Osteocyte (in vitro differentiated cells): Measurements from ENCODE around the gene TMEM175. TPM values are rescaled to one million over a fixed set of nuclear protein-coding genes. Genes with fewer than 3 reads are reported as not detected.
"Not testable (repeated sequence)": the region's sequence is repeated elsewhere in the genome, so short reads cannot be mapped to it uniquely, and the experiment has no call there.

ENCODE experiments used
- DNase-seq: peaks from one replicate; pipeline ENCODE4 v3.0.0; 2021; ENCODE audit warnings: mixed read lengths; ENCODE audit not compliant: unreplicated experiment; ENCODE audit errors: extremely low spot score
- H3K27ac Mint-ChIP-seq: one replicate; pipeline ENCODE4 v1.8.0; 2021; ENCODE audit warnings: mild to moderate bottlenecking, mixed read lengths; ENCODE audit not compliant: unreplicated experiment
- H3K27me3 Mint-ChIP-seq: one replicate; pipeline ENCODE4 v1.8.0; 2021; ENCODE audit warnings: mixed read lengths; ENCODE audit not compliant: unreplicated experiment
- H3K36me3 Mint-ChIP-seq: one replicate; pipeline ENCODE4 v1.8.0; 2021; ENCODE audit warnings: mixed read lengths; ENCODE audit not compliant: unreplicated experiment
- H3K4me1 Mint-ChIP-seq: one replicate; pipeline ENCODE4 v1.8.0; 2021; ENCODE audit warnings: mixed read lengths; ENCODE audit not compliant: unreplicated experiment
- H3K4me3 Mint-ChIP-seq: one replicate; pipeline ENCODE4 v1.8.0; 2021; ENCODE audit warnings: mild to moderate bottlenecking, moderate library complexity, mixed read lengths; ENCODE audit not compliant: unreplicated experiment
- H3K9me3 Mint-ChIP-seq: one replicate; pipeline ENCODE4 v1.8.0; 2021; ENCODE audit warnings: mixed read lengths; ENCODE audit not compliant: unreplicated experiment
- total RNA-seq: library from RNA; stranded (reverse); gene quantifications from 2 replicates; pipeline ENCODE4 v1.2.1, GENCODE V29; 2021
- TF ChIP-seq, protein P1 (sequence below): fragments of 200-600 bp; sonication (generic); IDR thresholded peaks from 2 replicates; pipeline ENCODE4 v1.5.0; 2021; ENCODE audit warnings: antibody characterized with exemption, mild to moderate bottlenecking, moderate library complexity

TMEM175 gene
- total RNA-seq, 1 donor from 2014 or later, result 39.7 TPM

GRCh38 chr4:917992-918391, 14.3 kb upstream of the TMEM175 start:
- Mint-ChIP-seq H3K4me3 (no peak overlapping the region), H3K4me1 (peaks cover 11% of the 10 kb centered on the region), H3K36me3 (peaks cover 5% of the 10 kb centered on the region), H3K27me3 (no peaks in the 10 kb centered on the region), H3K27ac (no peak overlapping the region), H3K9me3 (peaks cover 9% of the 10 kb centered on the region)
- DNase-seq, result no peak
- TF ChIP-seq, protein P1, sequence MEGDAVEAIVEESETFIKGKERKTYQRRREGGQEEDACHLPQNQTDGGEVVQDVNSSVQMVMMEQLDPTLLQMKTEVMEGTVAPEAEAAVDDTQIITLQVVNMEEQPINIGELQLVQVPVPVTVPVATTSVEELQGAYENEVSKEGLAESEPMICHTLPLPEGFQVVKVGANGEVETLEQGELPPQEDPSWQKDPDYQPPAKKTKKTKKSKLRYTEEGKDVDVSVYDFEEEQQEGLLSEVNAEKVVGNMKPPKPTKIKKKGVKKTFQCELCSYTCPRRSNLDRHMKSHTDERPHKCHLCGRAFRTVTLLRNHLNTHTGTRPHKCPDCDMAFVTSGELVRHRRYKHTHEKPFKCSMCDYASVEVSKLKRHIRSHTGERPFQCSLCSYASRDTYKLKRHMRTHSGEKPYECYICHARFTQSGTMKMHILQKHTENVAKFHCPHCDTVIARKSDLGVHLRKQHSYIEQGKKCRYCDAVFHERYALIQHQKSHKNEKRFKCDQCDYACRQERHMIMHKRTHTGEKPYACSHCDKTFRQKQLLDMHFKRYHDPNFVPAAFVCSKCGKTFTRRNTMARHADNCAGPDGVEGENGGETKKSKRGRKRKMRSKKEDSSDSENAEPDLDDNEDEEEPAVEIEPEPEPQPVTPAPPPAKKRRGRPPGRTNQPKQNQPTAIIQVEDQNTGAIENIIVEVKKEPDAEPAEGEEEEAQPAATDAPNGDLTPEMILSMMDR, result no peak

DNA sequence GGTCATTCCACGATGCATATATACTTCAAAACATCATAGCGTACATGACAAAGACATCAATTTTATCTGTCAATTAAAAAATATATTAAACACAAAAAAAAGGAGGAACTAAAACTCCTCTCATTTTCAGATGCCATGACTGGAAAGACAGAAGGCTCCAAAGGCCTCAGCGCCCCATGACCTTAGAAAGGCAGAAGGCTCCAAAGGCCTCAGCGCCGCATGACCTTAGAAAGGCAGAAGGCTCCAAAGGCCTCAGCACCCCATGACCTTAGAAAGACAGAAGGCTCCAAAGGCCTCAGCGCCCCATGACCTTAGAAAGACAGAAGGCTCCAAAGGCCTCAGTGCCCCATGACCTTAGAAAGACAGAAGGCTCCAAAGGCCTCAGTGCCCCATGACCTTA, 13.7 kb upstream of the TMEM175 start:
- H3K27me3 Mint-ChIP-seq, H3K9me3 Mint-ChIP-seq, H3K27ac Mint-ChIP-seq, DNase-seq, H3K4me3 Mint-ChIP-seq, H3K36me3 Mint-ChIP-seq: not testable (repeated sequence)
- H3K4me1 Mint-ChIP-seq, result peaks cover 11% of the 10 kb centered on the region

- not testable (repeated sequence) for H3K27ac Mint-ChIP-seq, H3K9me3 Mint-ChIP-seq, H3K27me3 Mint-ChIP-seq, H3K4me3 Mint-ChIP-seq, DNase-seq, H3K36me3 Mint-ChIP-seq
- peaks cover 12% of the 10 kb centered on the region for H3K4me1 Mint-ChIP-seq
Measured at GRCh38 chr4:919004-919680, 13.1 kb upstream of the TMEM175 start.

DNA sequence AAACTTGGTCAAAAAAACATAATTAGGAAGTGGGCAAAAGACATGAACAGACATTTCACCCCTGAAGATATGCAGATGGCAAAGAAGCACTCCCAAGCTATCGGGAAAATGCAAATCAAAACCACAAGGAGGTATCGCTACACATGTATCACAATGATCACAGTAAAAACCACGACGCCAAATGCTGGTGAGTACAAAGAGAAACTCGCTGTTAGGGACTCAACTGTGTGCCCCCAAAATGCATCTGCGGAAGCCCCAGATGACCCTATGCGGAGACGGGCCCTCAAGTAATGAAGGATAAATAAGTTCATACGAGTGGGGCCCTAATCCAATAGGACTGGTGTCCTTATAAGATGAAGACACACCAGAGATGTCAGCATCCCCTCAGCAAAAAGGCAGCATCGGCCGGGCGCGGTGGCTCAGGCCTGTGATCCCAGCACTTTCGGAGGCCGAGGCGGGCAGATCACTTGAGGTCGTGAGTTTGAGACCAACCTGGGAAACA, 10.4 kb upstream of the TMEM175 start:
- Mint-ChIP-seq H3K9me3 (peaks cover 9% of the 10 kb centered on the region), H3K4me3 (no peak overlapping the region), H3K27me3 (no peaks in the 10 kb centered on the region), H3K4me1 (peaks cover 23% of the 10 kb centered on the region), H3K36me3 (peaks cover 5% of the 10 kb centered on the region), H3K27ac (no peak overlapping the region)
- TF ChIP-seq, protein P1, result no peak
- DNase-seq, result no peak

DNA sequence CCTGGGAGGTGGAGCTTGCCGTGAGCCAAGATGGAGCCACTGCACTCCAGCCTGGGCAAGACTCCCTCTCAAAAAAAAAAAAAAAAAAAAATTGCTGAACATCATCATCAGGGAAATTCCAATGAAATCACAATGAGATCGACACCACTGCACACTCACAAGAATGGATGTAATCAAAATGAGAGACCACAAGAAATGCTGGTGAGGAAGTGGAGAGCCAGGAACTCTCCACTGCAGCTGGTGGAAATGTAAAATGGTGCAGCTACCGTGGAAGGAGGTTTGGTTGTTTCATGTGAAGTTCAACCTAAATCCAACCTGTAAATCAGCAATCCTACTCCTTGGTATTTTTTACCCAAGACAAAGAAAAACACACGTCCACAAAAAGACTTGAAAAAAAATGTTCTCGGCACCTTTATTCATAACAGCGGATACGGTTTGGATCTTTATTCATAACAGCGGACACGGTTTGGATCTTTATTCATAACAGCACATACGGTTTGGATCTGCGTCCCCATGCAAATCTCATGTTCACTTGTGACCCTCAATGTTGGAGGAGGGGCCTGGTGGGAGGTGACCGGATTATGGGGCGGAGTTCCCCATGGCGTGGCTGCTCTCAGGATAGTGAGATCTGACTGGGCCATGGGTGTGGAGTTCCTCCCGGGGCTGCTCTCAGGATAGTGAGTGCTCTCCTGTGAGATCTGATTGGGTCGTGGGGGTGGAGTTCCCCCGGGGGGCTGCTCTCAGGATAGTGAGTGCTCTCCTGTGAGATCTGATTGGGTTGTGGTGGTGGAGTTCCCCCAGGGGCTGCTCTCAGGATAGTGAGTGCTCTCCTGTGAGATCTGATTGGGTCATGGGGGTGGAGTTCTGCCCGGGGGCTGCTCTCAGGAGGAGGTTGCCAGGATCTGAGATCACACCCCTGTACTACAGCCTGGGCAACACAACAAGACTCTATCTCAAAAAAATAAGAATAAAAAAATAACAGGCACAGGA, 7.9 kb upstream of the TMEM175 start:
- Mint-ChIP-seq H3K4me3 (no peak overlapping the region), H3K36me3 (peaks cover 3% of the 10 kb centered on the region), H3K9me3 (no peaks in the 10 kb centered on the region), H3K4me1 (peaks cover 24% of the 10 kb centered on the region), H3K27me3 (no peaks in the 10 kb centered on the region), H3K27ac (peak overlapping the region; percentile 50)
- TF ChIP-seq, protein P1, result no peak
- DNase-seq, result no peak

GRCh38 chr4:925171-925570, 7.1 kb upstream of the TMEM175 start:
- Mint-ChIP-seq H3K27ac (peak overlapping the region; percentile 36), H3K4me1 (peaks cover 27% of the 10 kb centered on the region), H3K4me3 (no peak overlapping the region), H3K36me3 (peaks cover 3% of the 10 kb centered on the region), H3K9me3 (no peaks in the 10 kb centered on the region), H3K27me3 (no peaks in the 10 kb centered on the region)
- TF ChIP-seq, protein P1, result no peak
- DNase-seq, result no peak
